IPS DF 6.9 (cell line): ENCODE data around the gene HSD3B2.

Source experiments
- DNase-seq: peaks from one replicate; pipeline ENCODE4 v3.0.0-alpha.2; 2013; ENCODE audit warnings: low read depth, low spot score
- H3K27ac ChIP-seq: one replicate; pipeline ENCODE4 v1.5.1; 2013; ENCODE audit warnings: low read length, control low read depth
- H3K27me3 ChIP-seq: 2 replicates; pipeline ENCODE4 v1.6.1; 2013; ENCODE audit warnings: mild to moderate bottlenecking, low read length; ENCODE audit not compliant: control insufficient read depth, insufficient read depth
- H3K36me3 ChIP-seq: 2 replicates; pipeline ENCODE4 v1.6.1; 2013; ENCODE audit warnings: low read length; ENCODE audit not compliant: control insufficient read depth, insufficient read depth
- H3K4me1 ChIP-seq: 2 replicates; pipeline ENCODE4 v1.6.1; 2013; ENCODE audit warnings: low read length; ENCODE audit not compliant: control insufficient read depth, insufficient read depth
- H3K4me3 ChIP-seq: 2 replicates; pipeline ENCODE4 v1.5.1; 2013; ENCODE audit warnings: mild to moderate bottlenecking, low read length
- H3K9me3 ChIP-seq: 2 replicates; pipeline ENCODE4 v1.6.1; 2013; ENCODE audit warnings: low read length, inconsistent platforms; ENCODE audit not compliant: control insufficient read depth, insufficient read depth
- WGBS: extraction: QIAGEN DNeasy Blood & Tissue Kit; methylation state at CpG from one replicate; pipeline ENCODE4 v1.1.7; 2013; ENCODE audit warnings: mixed read lengths, missing lambda C conversion rate; ENCODE audit not compliant: insufficient read length, insufficient coverage; 5-methylcytosine and 5-hydroxymethylcytosine counted together

Gene HSD3B2

DNA sequence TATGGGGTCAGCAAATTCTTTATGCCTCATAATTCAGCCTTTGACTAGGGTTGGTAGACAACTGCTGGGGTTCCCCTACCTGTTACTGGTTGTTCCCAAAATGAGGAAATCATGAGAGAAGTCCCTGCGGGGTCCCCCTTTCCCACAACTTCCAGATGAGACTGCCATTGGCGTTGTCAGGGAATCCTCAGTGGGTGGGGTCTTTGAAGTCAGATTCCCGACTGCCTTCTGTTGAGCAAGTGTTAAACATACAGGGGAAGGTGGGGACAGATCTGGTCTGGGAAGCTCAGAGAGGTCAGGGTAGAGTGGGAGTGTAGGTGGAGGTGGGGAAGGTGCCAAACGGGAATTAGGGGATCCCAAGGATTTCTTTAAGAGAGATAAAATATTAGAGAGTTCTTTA lies 14.7 kb downstream of the HSD3B2 start:
- Histone ChIP-seq H3K27ac (no peak overlapping the region), H3K4me1 (no peaks in the 10 kb centered on the region), H3K27me3 (no peaks in the 10 kb centered on the region), H3K9me3 (no peaks in the 10 kb centered on the region), H3K36me3 (no peaks in the 10 kb centered on the region), H3K4me3 (no peak overlapping the region)
- WGBS: no CpG with 5 or more reads among the region's 4 CpGs
- DNase-seq: no peak

DNA sequence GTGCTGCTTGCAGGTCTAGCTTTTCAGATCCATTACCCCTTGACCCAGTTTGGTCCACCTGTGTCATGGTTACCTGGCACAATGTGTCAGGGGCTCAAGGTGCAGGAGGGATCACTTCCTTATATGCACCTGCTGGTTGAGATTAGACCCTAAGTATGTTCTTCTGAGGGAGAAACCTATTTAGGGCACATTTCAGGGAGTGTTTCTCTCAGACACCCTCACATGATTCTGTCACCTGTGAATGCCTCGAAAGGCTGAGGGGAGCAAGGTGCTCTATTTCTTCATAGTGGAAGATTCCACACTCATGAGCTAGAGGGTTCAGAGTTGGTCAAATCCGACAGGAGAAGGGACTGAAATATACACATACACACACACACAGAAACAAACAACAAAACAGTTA lies 15.5 kb downstream of the HSD3B2 start:
- WGBS: no CpG with 5 or more reads among the region's 2 CpGs

DNA sequence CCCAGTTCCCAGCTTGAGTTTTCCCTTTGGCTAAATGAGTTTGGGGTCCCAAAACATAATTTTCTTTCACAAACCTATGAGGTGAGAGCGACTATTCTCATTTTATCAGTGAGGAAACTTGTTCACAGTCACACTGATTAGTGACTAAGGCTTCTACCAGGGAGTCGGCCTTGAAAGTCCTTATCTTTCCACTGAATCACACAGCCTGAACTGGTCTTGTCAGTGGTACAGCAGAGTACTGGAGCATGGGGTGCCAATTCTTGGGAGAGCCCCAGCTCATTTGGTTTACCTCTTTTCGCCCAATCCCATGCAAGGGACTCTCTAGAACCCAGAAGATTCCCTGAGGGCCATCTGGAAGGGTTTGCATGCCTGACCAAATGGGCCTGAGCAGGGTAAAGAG lies 16.9 kb downstream of the HSD3B2 start:
- no peaks in the 10 kb centered on the region for H3K27me3 ChIP-seq
- H3K4me3 ChIP-seq: no peak overlapping the region
- no peaks in the 10 kb centered on the region for H3K9me3 ChIP-seq
- H3K27ac ChIP-seq: no peak overlapping the region
- H3K4me1 ChIP-seq: no peaks in the 10 kb centered on the region
- no peaks in the 10 kb centered on the region for H3K36me3 ChIP-seq
- WGBS: no CpG with 5 or more reads among the region's 3 CpGs
- no peak for DNase-seq

More for the DNA sequence above, 15.5 kb downstream of the HSD3B2 start:
- no peak overlapping the region for H3K4me3 ChIP-seq
- H3K36me3 ChIP-seq: no peaks in the 10 kb centered on the region
- H3K27me3 ChIP-seq: no peaks in the 10 kb centered on the region
- H3K9me3 ChIP-seq: no peaks in the 10 kb centered on the region
- H3K4me1 ChIP-seq: no peaks in the 10 kb centered on the region
- no peak overlapping the region for H3K27ac ChIP-seq
- DNase-seq: no peak

DNA sequence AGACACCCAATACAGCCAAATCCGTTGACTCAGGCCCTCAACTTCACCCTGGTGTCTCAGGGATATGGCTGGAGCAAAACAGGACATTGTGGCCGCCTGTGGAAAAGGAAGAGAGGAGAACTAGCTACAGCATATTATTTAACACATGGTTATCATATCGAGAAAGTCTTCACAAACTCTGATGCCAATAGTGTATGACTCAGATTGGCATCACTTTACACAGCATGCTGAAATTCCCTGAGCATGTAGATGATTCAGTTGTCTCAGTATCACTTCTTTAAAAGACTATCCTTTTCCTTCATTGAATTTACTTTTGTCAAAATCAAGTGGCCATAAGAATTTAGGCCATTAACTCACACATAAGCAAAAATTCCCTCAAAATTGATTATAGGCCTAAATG lies 20.1 kb downstream of the HSD3B2 start:
- Histone ChIP-seq H3K4me3 (no peak overlapping the region), H3K4me1 (no peaks in the 10 kb centered on the region), H3K36me3 (no peaks in the 10 kb centered on the region), H3K27me3 (no peaks in the 10 kb centered on the region), H3K9me3 (no peaks in the 10 kb centered on the region), H3K27ac (no peak overlapping the region)
- WGBS: no CpG with 5 or more reads among the region's 3 CpGs
- DNase-seq: no peak

DNA sequence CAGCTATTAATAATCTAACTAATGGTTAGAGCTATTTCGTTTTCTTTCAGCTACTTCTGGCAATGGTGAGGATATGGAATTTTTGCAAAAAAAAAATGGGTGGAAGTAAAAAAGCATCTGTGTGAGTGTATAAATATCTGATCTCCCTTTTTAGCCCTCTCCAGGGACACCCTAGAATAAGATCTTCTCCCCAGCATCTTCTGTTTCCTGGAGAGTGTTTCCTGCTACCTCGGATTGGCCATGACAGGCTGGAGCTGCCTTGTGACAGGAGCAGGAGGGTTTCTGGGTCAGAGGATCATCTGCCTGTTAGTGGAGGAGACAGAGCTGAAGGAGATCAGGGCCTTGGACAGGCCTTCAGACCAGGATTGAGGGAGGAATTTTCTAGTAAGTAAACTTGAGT lies 23.8 kb downstream of the HSD3B2 start:
- H3K27ac ChIP-seq: no peak overlapping the region
- WGBS: no CpG with 5 or more reads among the region's 2 CpGs
- no peaks in the 10 kb centered on the region for H3K36me3 ChIP-seq

DNA sequence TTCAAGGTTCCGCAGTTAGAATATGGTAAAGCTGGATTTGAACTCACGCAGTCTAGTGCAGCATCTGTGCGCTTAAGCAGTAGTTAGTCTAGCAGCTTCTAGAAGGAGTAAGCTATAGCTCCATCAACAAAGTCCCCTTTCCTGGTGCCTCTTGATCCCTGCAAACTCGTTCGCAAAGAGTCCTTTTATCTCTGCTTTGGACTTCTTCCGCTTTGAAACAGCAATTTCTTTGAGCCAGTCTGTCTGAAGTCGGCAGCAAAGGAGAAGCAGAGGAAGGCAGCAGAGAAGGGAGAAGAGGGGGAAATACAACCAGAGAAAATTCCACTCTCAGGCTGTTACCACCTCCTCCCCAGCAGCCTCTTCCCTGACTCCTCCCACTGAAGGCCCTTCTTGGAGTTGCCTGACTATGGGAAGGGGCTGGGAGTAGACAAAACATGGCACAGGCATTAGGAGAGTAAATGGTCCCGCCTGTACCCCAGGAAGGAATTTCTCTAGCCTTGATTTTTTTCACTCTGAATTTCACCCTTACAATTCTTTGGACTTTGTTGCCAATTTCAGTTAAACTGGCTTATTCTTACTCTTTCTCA lies 25.9 kb downstream of the HSD3B2 start:
- DNase-seq: no peak
- H3K9me3 ChIP-seq: no peaks in the 10 kb centered on the region
- H3K4me1 ChIP-seq: no peaks in the 10 kb centered on the region
- no peaks in the 10 kb centered on the region for H3K36me3 ChIP-seq
- no CpG with 5 or more reads among the region's 8 CpGs for WGBS
- H3K4me3 ChIP-seq: no peak overlapping the region
- no peaks in the 10 kb centered on the region for H3K27me3 ChIP-seq
- H3K27ac ChIP-seq: no peak overlapping the region

More for the DNA sequence above, 23.8 kb downstream of the HSD3B2 start:
- H3K4me1 ChIP-seq: no peaks in the 10 kb centered on the region
- no peaks in the 10 kb centered on the region for H3K27me3 ChIP-seq
- no peak overlapping the region for H3K4me3 ChIP-seq
- H3K9me3 ChIP-seq: no peaks in the 10 kb centered on the region
- no peak for DNase-seq

DNA sequence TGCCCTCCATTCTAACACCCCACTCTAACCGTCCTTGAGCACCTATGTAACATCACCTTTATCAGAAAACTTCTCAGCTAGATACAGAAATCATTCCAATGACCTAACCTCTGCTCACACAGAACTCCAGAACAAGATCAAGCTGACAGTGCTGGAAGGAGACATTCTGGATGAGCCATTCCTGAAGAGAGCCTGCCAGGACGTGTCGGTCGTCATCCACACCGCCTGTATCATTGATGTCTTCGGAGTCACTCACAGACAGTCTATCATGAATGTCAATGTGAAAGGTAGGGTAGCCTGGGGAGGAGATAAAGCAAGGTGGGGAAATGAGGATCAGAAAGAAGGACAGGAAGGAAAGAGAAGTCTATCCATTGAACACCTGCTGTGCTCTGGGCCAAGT lies 27.8 kb downstream of the HSD3B2 start:
- no CpG with 5 or more reads among the region's 6 CpGs for WGBS

DNA sequence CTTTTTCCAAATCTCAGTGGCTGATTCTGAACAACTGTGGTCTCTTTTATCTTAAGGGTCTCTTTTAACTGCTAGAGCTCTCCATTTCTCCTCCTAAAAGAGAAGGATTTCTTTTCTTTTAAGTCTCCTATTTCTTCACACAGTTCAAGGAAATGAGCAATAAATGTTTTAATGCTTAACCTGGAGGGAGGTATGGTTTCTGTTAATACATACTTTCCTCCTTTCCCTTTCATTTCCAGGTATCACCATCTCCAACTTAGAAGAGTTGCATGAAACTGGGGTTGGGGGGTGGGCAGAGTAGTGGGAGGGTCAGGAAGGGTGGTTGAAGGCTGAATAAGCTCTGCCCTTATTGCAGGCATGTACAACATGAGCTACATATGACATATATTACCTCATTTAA lies 31.4 kb downstream of the HSD3B2 start:
- no peak overlapping the region for H3K4me3 ChIP-seq

More for the DNA sequence above, 27.8 kb downstream of the HSD3B2 start:
- Histone ChIP-seq H3K27ac (no peak overlapping the region), H3K4me1 (no peaks in the 10 kb centered on the region), H3K4me3 (no peak overlapping the region), H3K27me3 (no peaks in the 10 kb centered on the region), H3K9me3 (no peaks in the 10 kb centered on the region), H3K36me3 (no peaks in the 10 kb centered on the region)
- DNase-seq: no peak

DNA sequence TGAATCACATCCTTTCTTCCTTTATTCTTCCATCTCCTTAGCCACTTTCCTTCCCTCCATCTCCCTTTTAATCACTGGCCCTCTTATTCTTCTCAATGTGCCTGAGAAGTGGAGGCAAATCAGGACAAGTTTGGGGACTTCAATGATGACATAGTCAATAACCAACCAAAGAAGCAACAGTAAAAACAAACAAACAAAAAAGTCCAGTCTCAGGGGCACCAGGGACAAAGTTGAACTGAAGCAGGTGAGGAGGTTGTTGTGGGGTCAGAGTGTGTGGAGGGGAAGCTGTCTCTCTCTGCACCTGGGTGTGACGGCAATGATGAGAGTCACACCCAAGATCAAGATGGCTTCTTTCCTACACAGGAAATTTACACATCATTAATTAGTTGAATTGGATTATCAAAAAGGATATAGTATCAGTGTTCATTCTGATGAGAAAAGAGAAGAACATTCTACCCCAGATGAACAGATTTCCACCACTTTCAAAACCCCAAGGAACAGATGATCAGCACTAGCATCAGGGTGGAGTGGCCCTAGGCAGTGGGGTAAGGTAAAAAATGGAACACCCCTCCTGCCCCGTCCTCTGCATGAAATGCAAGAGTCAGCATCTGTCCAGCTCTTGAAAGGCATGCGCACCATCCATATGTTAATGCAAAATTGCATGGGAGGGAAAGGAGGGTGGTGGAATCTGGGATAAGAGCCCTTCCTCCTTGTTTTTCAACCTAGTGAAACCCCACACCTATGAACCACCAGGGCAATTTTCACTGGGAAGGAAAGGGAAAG lies 32.6 kb downstream of the HSD3B2 start:
- no peak overlapping the region for H3K27ac ChIP-seq
- no peaks in the 10 kb centered on the region for H3K9me3 ChIP-seq
- no peak overlapping the region for H3K4me3 ChIP-seq
- no peak for DNase-seq
- no peaks in the 10 kb centered on the region for H3K36me3 ChIP-seq
- no peaks in the 10 kb centered on the region for H3K4me1 ChIP-seq
- no CpG with 5 or more reads among the region's 3 CpGs for WGBS
- H3K27me3 ChIP-seq: no peaks in the 10 kb centered on the region

More for the DNA sequence above, 31.4 kb downstream of the HSD3B2 start:
- Histone ChIP-seq H3K27me3 (no peaks in the 10 kb centered on the region), H3K9me3 (no peaks in the 10 kb centered on the region), H3K27ac (no peak overlapping the region), H3K36me3 (no peaks in the 10 kb centered on the region), H3K4me1 (no peaks in the 10 kb centered on the region)
- DNase-seq: no peak

DNA sequence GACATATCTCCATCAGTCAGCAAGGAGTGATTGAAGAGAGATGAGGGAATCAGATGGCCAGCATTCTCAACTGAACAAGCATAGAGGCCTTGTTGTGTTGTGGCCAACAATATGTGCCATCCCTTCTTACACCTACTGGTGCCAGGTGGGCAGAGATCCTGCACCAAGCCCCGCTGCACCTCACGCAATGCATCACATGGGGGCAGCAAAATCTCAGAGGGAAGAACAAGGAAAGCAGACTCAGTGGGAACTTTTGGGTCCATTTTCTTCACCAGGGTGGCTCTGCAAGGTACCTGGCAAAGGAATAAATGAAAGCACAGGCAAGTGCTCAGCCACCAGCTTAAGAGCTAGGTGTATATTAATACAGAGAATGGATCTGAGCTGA lies 33.2 kb downstream of the HSD3B2 start:
- Histone ChIP-seq H3K27me3 (no peaks in the 10 kb centered on the region), H3K27ac (no peak overlapping the region), H3K9me3 (no peaks in the 10 kb centered on the region), H3K36me3 (no peaks in the 10 kb centered on the region), H3K4me1 (no peaks in the 10 kb centered on the region), H3K4me3 (no peak overlapping the region)
- WGBS: no CpG with 5 or more reads among the region's 2 CpGs
- DNase-seq: peak; percentile 25

DNA sequence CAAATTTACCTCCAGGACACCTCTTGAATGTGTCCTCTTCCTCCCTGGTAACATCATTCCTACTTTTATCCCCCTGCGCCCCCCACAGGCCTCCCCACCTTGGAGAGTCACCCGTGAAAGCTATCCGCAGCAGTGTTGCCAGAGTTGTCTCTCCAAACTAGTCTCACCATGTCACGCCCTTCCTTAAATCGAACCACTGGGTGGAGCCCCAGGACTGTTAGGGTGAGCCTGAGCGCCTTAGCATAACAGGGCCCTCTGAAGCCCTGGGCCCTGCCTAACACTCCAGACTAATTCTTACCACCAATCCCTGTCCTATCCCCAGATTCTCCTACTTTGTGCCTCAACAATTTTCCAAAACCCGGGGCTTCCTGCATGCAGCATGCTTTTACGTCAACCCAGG lies 35.0 kb downstream of the HSD3B2 start:
- Histone ChIP-seq H3K4me1 (no peaks in the 10 kb centered on the region), H3K27ac (no peak overlapping the region), H3K9me3 (no peaks in the 10 kb centered on the region), H3K4me3 (no peak overlapping the region), H3K36me3 (no peaks in the 10 kb centered on the region), H3K27me3 (no peaks in the 10 kb centered on the region)
- no CpG with 5 or more reads among the region's 8 CpGs for WGBS
- DNase-seq: peak; percentile 29
